Esophagus muscularis mucosa (tissue), 4 donors: ENCODE results near the gene GRID1.

Experiments used
- CTCF ChIP-seq, 3 experiments: fragments of 200-600 bp in 2 of 3; fragments of 450-650 bp in 1 of 3; sonication (generic) in 2 of 3; IDR thresholded peaks; one replicate each; pipeline ENCODE4 v1.5.1; 2017 to 2019; ENCODE audit warnings: antibody characterized with exemption in 3 of 3, mild to moderate bottlenecking in 2 of 3, moderate library complexity in 1 of 3
- EP300 ChIP-seq: sonication (generic); formaldehyde crosslinking; IDR thresholded peaks from one replicate; pipeline ENCODE4 v1.6.1; 2017; ENCODE audit warnings: antibody characterized with exemption
- POLR2A ChIP-seq: fragments of 450-650 bp; IDR thresholded peaks from one replicate; pipeline ENCODE4 v1.6.1; 2017; ENCODE audit warnings: antibody characterized with exemption, moderate library complexity, mild to moderate bottlenecking, low read depth
- POLR2AphosphoS5 ChIP-seq, 2 donors: sonication (generic); formaldehyde crosslinking; IDR thresholded peaks; one replicate each; pipeline ENCODE4 v1.6.1; 2017; ENCODE audit warnings: antibody characterized with exemption in 2 of 2

- no peak for TF ChIP-seq CTCF (IDR thresholded peaks at IDR 0.05)
- TF ChIP-seq POLR2A, result no peak
- TF ChIP-seq EP300, result no peak
- no peak for TF ChIP-seq POLR2AphosphoS5 (IDR thresholded peaks at IDR 0.05)
Measured at GRCh38 chr10:85643845-85644525, 722.6 kb downstream of the GRID1 start.
